Ovary (tissue), 9 donors: ENCODE data around the gene SUSD2. TPM values are rescaled to one million over a fixed set of nuclear protein-coding genes. Genes with fewer than 3 reads are reported as not detected.
"Not testable (repeated sequence)": the region's sequence is repeated elsewhere in the genome, so short reads cannot be mapped to it uniquely, and the experiment has no call there.

Experiments used
- DNase-seq, 5 donors: peaks; one replicate each; pipeline ENCODE4 v3.0.0-alpha.2; 2019 to 2020
- H3K27ac ChIP-seq, 2 donors: fragments of 200-600 bp; one replicate each; pipeline versions ENCODE4 v1.5.1 to v1.8.0; 2019 to 2022
- H3K27me3 ChIP-seq: fragments of 200-600 bp; one replicate; pipeline ENCODE4 v1.8.0; 2022
- H3K36me3 ChIP-seq: fragments of 200-600 bp; sonication (generic); one replicate; pipeline ENCODE4 v1.5.1; 2019
- H3K4me1 ChIP-seq: one replicate; pipeline ENCODE4 v1.8.1; 2013; ENCODE audit warnings: mild to moderate bottlenecking, moderate library complexity; ENCODE audit not compliant: insufficient read depth
- H3K4me3 ChIP-seq: fragments of 200-600 bp; sonication (generic); one replicate; pipeline ENCODE4 v1.5.1; 2017
- H3K9me3 ChIP-seq, 2 donors: fragments of 200-600 bp in 1 of 2; sonication (generic) in 1 of 2; one replicate each; pipeline versions ENCODE4 v1.5.1 to v1.8.1; 2013 to 2019; ENCODE audit warnings: mild to moderate bottlenecking in 1 of 2, moderate library complexity in 1 of 2
- CTCF ChIP-seq, 3 donors: fragments of 450-650 bp in 2 of 3; fragments of 200-600 bp in 1 of 3; IDR thresholded peaks; one replicate each; pipeline versions ENCODE4 v1.5.1 to v1.8.0; 2016 to 2022; ENCODE audit warnings: antibody characterized with exemption in 3 of 3, mild to moderate bottlenecking in 1 of 3
- EP300 ChIP-seq: sonication (generic); formaldehyde crosslinking; IDR thresholded peaks from one replicate; pipeline ENCODE4 v1.6.1; 2017; ENCODE audit warnings: antibody characterized with exemption
- POLR2A ChIP-seq: fragments of 450-650 bp; IDR thresholded peaks from one replicate; pipeline ENCODE4 v1.6.1; 2017; ENCODE audit warnings: antibody characterized with exemption, mild to moderate bottlenecking, moderate library complexity
- WGBS, 3 donors: extraction: QIAGEN DNeasy Blood & Tissue Kit in 1 of 3; methylation state at CpG; one replicate each; pipeline versions ENCODE4 v1.1.5 to v1.1.7; 2013 to 2017; 5-methylcytosine and 5-hydroxymethylcytosine counted together
- intact Hi-C, 4 donors: fragments of 100-400 bp; cut with DNase I; formaldehyde crosslinking; loops; one replicate each; pipeline versions ENCODE4 v1.11.0 to v1.15.1; 2022 to 2023
- polyA plus RNA-seq, 2 donors: library from polyadenylated mRNA; stranded (reverse); fragments of 200-250 nt in 1 of 2; fragments of 350-450 nt in 1 of 2; fragmentation: Illumina TruSeq in 1 of 2; extraction: RNeasy Lipid Tissue Mini Kit (QIAGEN cat#74804) in 1 of 2; gene quantifications; one replicate each; pipeline ENCODE4 v1.2.3, GENCODE V29; 2013 to 2014
- total RNA-seq, 7 donors: library from RNA; depleted of rRNA in 2 of 7; stranded (reverse); fragments of >200 nt in 2 of 7; fragmentation: NEBNext Ultra II Directional in 3 of 7; extraction: Animal tissue kit (Norgen Biotek cat#: 25700) in 3 of 7; gene quantifications; one replicate each; pipeline versions ENCODE4 v1.1.0 to v1.2.4, GENCODE V29; 2016 to 2023
- donor health status: DM: no; HTN: no; CAD: no; lungs with moderate emphysema.
- donor health status: DM: no; HTN: no; CAD: no.
- donor health status: Bipolar disorder and iron deficiency.
- donor health status: DM: yes; HTN: yes; CAD: no.
- donor health status: DM: no; HTN: no; CAD: no.
- donor health status: DM: yes; HTN: yes; CAD: no.

The SUSD2 gene
- total and polyA plus RNA-seq, 9 donors, result 0.45 to 4.1 (median 2.6) TPM

- Histone ChIP-seq H3K9me3 (no peaks in the 10 kb centered on the region), H3K4me3 (no peak overlapping the region), H3K36me3 (no peaks in the 10 kb centered on the region), H3K27me3 (no peaks in the 10 kb centered on the region), H3K4me1 (no peaks in the 10 kb centered on the region), H3K27ac (no peak overlapping the region)
- WGBS, 3 donors, result 79 to 85% (median 80%) methylated on average over 7 of the region's 7 CpGs
- intact Hi-C loops, result no loop called here
- no peak for DNase-seq
- TF ChIP-seq CTCF (IDR thresholded peaks at IDR 0.05), result no peak
- TF ChIP-seq EP300, result no peak
- no peak for TF ChIP-seq POLR2A
These were observed 19.4 kb downstream of the SUSD2 start for GRCh38 chr22:24200619-24201212.

- Histone ChIP-seq H3K27ac (no peak overlapping the region), H3K4me3 (no peak overlapping the region), H3K36me3 (no peaks in the 10 kb centered on the region), H3K27me3 (no peaks in the 10 kb centered on the region), H3K9me3 (no peaks in the 10 kb centered on the region), H3K4me1 (no peaks in the 10 kb centered on the region)
- 89 to 92% (median 92%) methylated on average over 26 of the region's 26 CpGs for WGBS, 3 donors
- no peak for DNase-seq
- no peak for TF ChIP-seq EP300
- TF ChIP-seq POLR2A, result no peak
- no peak for TF ChIP-seq CTCF (IDR thresholded peaks at IDR 0.05)
- intact Hi-C loops, result no loop called here
These were observed 20.7 kb downstream of the SUSD2 start for GRCh38 chr22:24201681-24202614.

- H3K4me3 ChIP-seq, H3K27ac ChIP-seq, H3K27me3 ChIP-seq, H3K9me3 ChIP-seq, H3K4me1 ChIP-seq, DNase-seq, intact Hi-C loops, H3K36me3 ChIP-seq: not testable (repeated sequence)
- 78 to 84% (median 80%) methylated on average over 5 of the region's 5 CpGs for WGBS, 3 donors
These were observed 22.6 kb downstream of the SUSD2 start for GRCh38 chr22:24203856-24204255.

- Histone ChIP-seq H3K36me3 (no peaks in the 10 kb centered on the region), H3K4me3 (no peak overlapping the region), H3K4me1 (peaks cover 3% of the 10 kb centered on the region), H3K27me3 (no peaks in the 10 kb centered on the region), H3K9me3 (no peaks in the 10 kb centered on the region), H3K27ac (no peak overlapping the region)
- TF ChIP-seq EP300 (no peak), POLR2A (no peak), CTCF (IDR thresholded peaks at IDR 0.05) (no peak)
- intact Hi-C loops, result loop anchor here in 1 of 4 donors (5.0 kb wide), 1 partner anchor 42 kb away; the partner anchor contains the start of gene GGT5
- no peak for DNase-seq
- whole genome bisulfite sequencing, 3 donors, result 93% methylated on average over 8 of the region's 8 CpGs
These were observed 24.3 kb downstream of the SUSD2 start for GRCh38 chr22:24205438-24206195.

- H3K36me3 ChIP-seq, H3K27ac ChIP-seq, DNase-seq, H3K27me3 ChIP-seq, H3K4me3 ChIP-seq, H3K4me1 ChIP-seq, H3K9me3 ChIP-seq: not testable (repeated sequence)
- intact Hi-C loops, result loop anchor here in 1 of 4 donors (5.0 kb wide), 1 partner anchor 41 kb away; the partner anchor contains the start of gene GGT5
- 75 to 78% (median 76%) methylated on average over 15 of the region's 15 CpGs for WGBS, 3 donors
These were observed 25.4 kb downstream of the SUSD2 start for GRCh38 chr22:24206460-24207263.
